ENCODE measurements around the gene CCDC148.

CCDC148 gene

GRCh38 chr2:158456309-158457066, at the start of gene CCDC148, which contains the start of gene PKP4:
Gene CCDC148, minus strand, starts transcription at chr2:158456753. Its CDS starts 314 bp downstream, at chr2:158456439.
Gene PKP4, plus strand, starts transcription at chr2:158456952. Its CDS starts 76,233 bp downstream, at chr2:158533185.
- peak; percentile 86 for DNase-seq

- no peak for DNase-seq
Observed at GRCh38 chr2:158505448-158505934, 48.9 kb upstream of the CCDC148 start.

- DNase-seq: no peak
Observed at GRCh38 chr2:158504088-158504487, 47.5 kb upstream of the CCDC148 start.

GRCh38 chr2:158502974-158503373, 46.4 kb upstream of the CCDC148 start:
- no peak for DNase-seq

GRCh38 chr2:158501301-158501700, 44.7 kb upstream of the CCDC148 start:
- DNase-seq: no peak

- DNase-seq: no peak
Observed at GRCh38 chr2:158500333-158500732, 43.8 kb upstream of the CCDC148 start.

GRCh38 chr2:158499383-158499782, 42.8 kb upstream of the CCDC148 start:
- no peak for DNase-seq

- DNase-seq: no peak
Observed at GRCh38 chr2:158498749-158499136, 42.2 kb upstream of the CCDC148 start.

GRCh38 chr2:158498043-158498748, 41.6 kb upstream of the CCDC148 start:
- DNase-seq: no peak

GRCh38 chr2:158497486-158497885, 40.9 kb upstream of the CCDC148 start:
- no peak for DNase-seq

- no peak for DNase-seq
Observed at GRCh38 chr2:158496986-158497385, 40.4 kb upstream of the CCDC148 start.

- DNase-seq: no peak
Observed at GRCh38 chr2:158495175-158495574, 38.6 kb upstream of the CCDC148 start.

- no peak for DNase-seq
Observed at GRCh38 chr2:158493458-158493857, 36.9 kb upstream of the CCDC148 start.

GRCh38 chr2:158491072-158491471, 34.5 kb upstream of the CCDC148 start:
- no peak for DNase-seq

GRCh38 chr2:158489366-158490112, 33.0 kb upstream of the CCDC148 start:
- no peak for DNase-seq

- no peak for DNase-seq
Observed at GRCh38 chr2:158488442-158489216, 32.1 kb upstream of the CCDC148 start.

GRCh38 chr2:158487419-158487818, 30.9 kb upstream of the CCDC148 start:
- no peak for DNase-seq

- DNase-seq: no peak
Observed at GRCh38 chr2:158486970-158487325, 30.4 kb upstream of the CCDC148 start.

GRCh38 chr2:158486150-158486969, 29.8 kb upstream of the CCDC148 start:
- DNase-seq: no peak

GRCh38 chr2:158484892-158485556, 28.5 kb upstream of the CCDC148 start:
- DNase-seq: no peak

- no peak for DNase-seq
Observed at GRCh38 chr2:158482594-158482993, 26.0 kb upstream of the CCDC148 start.

All from activated CD4-positive, alpha-beta T cell treated with anti-CD3 and anti-CD28 coated beads, Interleukin-2, amount 50 U/mL, for 1 hour (primary cell).